Measurements from ENCODE around the gene MYO1D. TPM values are rescaled to one million over a fixed set of nuclear protein-coding genes. Genes with fewer than 3 reads are reported as not detected.

The MYO1D gene
- polyA plus RNA-seq, 1 donor = 5.7 TPM

DNA sequence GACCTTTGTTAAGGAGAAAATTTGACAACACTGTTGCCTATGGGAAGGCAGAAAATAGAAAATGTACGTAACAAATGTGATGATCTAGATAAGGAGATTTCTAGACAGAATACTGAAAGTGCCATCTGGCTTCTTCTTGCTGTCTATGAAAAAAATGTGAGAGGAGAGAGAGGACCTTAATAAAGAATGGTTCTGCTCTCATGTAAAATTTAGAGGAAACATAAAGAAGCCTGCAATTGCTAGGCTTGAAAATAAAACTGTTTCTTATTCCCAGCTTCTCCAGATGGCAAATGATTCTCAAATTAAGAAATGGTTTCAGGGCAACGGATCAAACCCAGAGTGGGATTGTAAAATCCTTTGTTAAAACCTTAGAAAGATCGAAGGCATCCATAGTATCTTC lies 261.6 kb downstream of the MYO1D start:
- DNase-seq = no peak

DNA sequence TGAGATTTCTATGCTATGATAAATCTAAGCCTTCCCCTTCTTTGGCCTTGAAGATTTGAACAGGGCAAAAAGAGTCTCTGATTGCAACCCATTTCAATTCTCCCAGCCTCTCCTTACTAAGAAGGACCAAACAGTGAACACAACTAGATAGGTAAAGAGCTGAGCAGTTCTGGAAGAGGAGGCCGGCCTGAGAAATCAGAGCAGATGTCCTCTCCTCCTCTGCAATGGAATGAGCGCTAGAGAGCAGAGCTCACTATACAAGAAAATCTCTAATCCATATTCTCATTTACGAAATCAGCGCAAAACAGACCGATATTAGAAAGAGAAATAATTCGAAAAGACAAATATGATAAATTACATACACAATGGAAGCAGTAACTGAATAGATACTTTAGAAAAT lies 266.0 kb downstream of the MYO1D start:
- DNase-seq = no peak

DNA sequence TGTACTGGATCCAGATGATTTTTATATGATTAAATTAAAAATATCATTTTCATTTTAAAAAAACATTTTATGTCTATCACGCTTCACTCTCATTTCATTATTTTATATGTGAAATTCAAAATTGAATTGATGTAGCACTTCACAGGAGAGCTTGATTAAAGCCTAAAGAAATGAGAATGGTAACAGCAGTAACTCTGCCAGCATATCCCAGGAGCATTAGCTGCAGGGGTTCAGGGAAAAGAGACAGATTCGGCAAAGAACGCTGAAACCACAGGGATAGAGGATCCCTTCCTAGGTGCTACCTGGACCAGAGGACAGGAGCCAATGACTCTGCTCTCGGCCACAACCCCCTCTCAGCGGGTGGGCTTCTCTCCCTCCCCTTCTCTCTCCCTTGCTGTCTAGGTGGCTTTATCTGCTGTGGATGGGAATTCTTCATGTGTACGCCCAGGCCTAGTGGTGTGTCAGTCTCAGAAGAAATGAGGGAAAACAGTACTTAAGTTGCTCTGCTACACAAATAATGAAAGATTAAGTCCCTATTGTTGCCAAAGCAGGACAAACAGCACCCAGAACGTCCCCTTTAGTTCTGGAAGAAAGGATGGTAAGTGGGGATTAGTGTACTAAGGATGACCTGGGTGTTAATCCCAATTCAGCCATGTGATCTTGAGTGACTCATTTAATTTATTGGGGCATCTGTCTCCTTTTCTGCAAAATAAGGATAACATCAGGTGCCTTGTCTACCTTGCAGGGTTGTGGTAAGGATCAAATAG lies 266.9 kb downstream of the MYO1D start:
- no peak for DNase-seq

DNA sequence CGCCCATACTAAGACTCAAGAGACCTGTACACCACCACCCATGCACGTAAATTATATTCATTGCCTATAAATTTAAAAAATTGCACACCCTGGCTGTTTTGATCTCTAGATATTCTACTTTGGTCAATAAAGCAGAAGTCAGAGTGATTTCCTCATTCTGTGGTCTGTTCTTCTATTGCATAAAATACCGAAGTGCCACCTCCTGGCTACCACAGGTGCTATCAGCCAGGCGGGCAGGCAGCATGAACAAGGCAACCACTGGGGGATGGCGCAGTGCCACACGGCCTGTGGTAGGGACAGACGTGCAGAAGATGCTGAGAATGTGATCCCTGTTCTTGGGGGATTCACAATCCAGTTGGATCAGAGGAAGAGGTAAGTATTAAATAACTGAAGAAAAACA lies 267.8 kb downstream of the MYO1D start:
- no peak for DNase-seq

DNA sequence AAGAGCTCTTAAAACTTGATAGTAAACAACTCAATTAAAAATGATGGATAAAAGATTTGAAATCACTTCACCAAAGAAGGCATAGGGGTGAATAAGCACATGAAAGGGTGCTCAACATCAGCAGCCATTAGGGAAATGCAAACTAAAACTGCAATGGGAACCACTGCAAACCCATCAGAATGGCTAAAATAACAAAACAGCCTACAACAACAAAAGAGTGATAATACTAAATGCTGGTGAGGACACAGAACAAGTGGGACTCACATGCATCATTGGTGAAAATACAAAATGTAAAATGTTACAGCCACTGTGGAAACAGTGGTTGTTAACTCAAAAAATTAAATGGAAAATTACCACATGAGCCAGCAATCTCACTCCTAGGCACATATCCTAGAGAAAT lies 268.7 kb downstream of the MYO1D start:
- no peak for DNase-seq

DNA sequence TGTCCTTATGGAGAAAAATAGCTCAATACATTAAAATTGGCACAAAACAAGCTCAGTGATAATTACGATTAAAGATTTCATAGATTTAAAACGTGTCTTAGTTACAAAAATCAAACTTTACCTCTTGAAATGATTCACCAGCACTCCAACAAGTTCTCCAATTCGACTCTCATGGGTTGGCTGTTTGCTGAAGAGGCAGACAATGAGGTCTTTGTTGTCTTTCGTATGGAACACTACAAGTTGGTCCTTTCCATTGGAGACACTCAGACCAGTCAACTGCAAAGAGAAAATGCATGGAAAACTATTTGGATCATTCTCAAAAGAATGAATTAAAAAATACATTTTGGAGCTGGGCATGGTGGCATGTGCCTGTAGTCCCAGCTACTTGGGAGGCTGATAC lies 272.0 kb downstream of the MYO1D start:
- DNase-seq = no peak

DNA sequence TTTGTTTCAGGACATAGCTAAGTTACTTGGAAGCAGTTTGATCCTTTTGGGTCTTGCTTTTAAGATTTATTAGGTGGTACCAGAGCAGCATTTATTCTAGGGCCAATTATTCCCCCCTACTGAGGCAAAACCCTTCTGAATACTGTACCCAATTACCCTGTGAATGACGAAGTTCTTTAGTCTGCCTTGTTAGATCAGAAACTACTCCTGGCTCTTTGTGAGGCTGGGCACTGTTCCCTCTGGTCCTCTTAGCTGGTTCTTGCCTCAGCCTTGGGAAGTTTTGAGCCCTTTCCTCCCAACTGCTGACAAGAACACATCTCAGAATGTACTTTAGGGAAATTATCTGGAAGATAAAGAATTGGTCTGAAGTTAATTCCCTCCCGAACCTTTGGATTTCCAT lies 274.5 kb downstream of the MYO1D start:
- no peak for DNase-seq

DNA sequence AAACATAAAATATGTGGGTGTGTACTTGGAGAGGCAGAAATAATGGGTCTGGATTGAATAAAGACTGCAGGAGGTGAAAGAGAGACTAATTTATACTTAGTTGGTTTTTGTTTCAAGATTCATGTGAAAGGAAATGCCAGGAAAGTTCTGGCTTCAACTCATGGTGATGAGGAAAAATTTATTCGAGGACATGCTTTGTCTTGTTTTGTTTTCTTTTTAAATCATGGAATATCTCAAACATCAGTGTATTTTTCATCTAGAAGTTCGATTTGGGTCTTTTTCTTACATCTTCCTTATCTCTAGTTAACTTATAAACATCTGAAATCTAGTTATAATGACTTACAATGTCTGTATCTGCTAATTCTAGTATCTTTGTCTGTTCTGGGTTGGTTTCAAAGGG lies 275.1 kb downstream of the MYO1D start:
- no peak for DNase-seq

DNA sequence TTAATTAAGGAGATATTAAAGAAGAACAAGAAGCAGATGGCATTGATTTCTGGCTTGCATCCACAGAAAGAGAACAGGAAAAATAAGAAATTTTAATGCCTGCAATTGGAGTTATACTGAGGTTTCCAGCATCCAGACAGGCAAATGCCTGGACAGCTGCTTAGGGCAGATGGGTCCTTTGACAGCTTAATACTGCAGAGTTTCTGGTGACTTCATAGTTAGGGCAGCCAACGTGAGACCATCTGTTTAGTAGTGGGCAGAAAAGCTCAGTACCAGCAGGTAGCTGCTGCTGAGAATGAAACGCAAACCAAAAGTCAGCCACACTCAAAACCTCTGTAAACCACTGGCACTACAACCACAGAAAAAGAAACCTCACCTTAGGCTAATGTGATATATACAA lies 280.3 kb downstream of the MYO1D start:
- DNase-seq = peak; percentile 3

DNA sequence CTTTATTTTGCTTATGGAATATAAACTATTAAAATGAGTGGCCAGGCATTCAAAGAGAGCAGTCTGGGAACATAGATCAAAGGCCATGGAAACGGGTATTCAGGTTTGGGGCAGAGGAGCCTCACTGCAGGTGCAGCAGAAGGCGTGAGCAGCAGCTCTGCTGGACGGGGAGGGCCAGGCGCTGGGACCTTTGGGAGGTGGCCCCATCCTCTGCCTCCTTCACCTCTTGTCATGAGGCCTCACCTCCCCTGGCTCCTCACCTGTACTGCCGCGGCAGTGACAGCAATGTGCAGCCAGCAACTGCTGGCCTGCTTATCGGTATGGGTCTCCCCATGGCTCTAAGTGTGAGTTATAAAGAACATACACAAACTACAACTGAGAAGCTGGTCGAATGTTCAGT lies 280.7 kb downstream of the MYO1D start:
- no peak for DNase-seq

DNA sequence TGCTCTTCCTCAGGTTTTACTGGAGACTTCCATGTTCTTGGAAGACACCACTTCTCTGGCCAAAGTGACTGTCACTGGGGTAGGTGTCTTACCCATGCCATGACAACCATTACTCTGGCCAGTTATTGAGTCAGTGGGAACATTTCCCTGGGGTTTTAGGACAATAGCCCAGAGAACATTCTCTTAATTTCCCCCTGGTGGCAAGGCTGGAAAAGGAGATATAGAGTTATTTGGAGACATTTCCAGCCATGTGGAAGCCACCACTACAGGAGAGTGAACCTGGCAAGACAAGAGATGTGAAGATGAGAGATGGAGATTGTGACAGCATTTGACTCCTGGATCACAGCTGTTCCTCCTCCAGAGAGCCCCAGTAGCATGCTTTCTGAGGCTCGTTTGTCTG lies 283.9 kb downstream of the MYO1D start:
- no peak for DNase-seq

DNA sequence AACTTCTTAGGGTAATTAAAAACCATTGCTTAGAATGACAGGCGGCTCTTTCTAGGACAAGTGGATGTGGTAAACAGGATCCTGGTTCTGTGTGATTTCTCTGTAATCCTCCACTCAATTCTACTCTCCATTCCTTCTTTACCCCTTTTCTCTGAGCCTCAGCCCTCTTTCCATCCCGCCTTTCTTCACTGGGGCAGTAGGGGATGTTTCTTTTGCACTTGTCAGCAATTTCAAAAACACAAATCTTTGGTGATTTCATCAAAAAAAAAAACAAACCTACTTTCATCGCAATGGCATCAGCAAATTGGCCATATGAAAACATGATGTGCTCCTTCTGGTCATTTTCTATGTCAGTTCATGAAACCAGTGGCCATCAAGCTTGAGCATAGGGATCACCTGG lies 285.5 kb downstream of the MYO1D start:
- DNase-seq = no peak

DNA sequence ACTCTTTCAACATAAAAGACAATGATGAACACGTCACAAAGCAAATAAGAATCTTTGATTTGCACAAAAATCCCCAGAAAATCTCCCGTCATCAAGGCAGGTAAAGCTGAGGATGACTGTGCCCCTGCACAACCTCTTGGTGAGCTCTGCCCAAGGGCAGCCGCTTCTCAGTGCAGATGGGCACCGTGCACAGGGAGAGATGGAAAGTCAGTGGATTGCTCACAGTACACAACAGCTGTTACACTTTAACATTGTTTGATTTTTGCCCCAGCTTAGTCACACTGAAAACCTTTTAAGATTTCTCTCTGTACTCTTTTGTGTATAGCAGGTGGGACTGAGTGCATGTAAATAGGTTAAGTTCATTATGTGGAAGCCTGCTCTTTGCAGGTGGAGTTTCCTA lies 285.9 kb downstream of the MYO1D start:
- no peak for DNase-seq

DNA sequence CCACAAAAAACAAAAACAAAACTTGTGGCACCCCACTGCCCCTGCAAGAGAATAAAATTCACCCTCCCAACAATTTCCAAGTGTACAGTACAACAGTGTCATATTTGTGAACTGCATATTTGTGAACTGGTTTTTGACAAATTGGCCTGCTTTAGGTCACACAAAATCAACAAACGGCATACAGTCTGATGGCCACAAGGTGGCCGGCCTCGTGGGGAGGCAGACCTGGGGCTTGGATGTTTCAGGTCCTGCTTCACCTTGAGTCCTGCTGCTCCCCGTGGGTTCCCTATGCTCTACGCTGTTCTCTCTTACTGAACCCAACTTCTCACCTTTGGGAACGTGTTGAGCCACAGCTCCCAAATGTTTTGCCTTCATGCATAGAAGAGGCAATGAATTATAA lies 287.9 kb downstream of the MYO1D start:
- no peak for DNase-seq

DNA sequence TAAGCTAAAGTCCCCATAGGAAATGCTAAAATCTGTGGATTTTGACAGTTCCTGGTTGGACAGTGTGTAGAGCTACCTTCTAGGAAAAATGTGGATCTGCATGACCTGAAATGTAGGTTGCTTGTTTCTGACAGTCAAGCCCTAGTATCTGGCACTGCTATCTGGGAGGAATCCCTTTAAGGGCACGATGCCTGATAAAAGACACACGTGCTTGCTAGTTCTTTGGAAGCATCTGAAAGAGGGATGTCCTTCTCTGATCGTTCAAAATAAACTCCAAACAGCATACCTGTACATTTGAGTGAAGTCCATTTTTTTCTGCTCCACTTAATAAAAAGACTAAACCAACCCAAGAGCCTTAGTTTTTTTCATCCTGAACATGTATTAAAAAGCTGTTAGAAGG lies 288.8 kb downstream of the MYO1D start:
- no peak for DNase-seq

DNA sequence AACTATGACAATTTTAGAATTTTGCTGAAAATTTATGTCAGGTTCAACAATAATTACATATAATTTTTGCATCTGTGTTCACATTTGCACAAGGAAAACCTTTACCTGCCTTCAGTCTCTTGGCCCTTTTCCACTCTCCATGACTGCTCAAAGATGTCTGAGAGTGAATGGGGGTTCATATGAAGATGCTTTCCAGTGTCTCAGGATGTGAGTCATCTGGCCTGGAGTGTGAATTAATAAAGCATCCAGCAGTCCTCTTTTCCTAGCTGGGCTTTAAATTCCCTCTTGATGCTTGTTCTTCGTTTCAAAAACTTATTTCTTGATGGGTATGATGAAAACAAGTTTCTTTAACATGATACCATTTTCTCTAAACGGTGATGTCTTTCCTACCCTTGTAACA lies 290.3 kb downstream of the MYO1D start:
- DNase-seq = no peak

DNA sequence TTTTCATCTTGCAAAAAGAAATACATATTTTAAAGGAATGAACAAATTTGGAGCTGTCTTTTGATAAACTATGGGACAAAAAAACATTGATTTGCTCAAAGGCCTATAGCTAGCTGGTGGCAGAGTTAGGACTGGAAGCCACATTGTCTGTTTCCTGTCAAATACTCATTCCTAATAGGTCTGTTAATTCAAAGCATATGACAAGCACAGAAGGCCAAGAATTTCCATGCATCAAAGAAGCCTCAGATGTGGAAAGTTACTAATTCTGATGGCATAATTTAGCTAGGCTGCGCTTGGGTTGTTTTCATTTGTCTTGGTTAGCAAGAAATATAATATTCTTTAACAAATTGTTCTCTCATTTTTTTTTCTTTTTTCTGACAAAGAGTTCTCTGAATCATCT lies 292.1 kb downstream of the MYO1D start:
- DNase-seq = no peak

DNA sequence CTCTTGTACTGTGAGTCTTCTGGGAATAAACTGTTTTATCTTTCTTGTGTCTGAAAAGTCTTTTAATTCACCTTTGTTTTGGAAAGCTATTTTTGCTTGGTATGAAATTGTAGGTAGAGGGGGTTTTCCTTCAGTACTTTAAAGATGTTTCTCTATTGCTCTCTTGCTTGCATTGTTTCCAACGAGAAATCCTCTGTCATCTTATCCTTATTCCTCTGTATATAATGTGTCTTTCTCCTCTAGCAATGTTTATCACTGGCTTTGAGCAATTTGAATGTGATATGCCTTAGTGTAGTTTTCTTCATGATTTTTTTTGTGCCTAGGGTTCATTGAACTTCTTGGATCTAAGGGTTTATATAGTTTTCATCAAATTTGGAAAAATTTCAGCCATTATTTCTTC lies 293.9 kb downstream of the MYO1D start:
- no peak for DNase-seq

DNA sequence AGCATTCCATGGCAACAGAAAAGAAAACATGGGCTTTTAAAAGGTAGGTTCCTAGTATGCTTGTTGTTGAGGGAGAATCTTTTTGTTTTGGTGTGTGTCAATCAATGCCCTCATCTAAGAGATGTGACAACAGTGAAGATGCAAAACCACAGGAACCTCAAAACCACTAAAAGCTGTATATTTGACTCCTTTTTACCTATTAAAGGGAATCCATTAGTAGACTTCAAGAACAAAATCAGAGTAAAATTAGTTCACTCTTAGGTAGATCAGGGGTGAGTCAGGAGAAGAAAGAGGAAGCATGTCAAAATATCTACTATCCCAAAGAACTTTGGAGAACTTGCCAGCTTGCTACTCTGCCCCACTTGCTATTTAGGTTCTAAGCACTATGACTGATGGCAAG lies 301.1 kb downstream of the MYO1D start:
- no peak for DNase-seq

DNA sequence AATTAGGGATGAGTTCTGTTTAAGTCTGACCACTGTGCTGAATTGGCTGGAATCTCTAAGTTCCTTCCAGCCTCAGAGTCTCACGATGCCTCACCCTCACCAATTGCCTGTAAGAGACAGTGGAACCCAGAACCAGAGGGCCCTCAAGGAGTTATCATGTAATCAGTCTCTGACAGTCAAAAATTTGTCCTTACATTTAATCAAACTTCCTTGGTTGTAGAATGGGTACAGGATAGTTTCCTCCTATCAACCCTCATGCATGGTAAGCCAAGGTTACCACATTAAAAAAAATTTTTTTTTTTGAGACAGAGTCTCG lies 306.9 kb downstream of the MYO1D start:
- DNase-seq = no peak

DNA sequence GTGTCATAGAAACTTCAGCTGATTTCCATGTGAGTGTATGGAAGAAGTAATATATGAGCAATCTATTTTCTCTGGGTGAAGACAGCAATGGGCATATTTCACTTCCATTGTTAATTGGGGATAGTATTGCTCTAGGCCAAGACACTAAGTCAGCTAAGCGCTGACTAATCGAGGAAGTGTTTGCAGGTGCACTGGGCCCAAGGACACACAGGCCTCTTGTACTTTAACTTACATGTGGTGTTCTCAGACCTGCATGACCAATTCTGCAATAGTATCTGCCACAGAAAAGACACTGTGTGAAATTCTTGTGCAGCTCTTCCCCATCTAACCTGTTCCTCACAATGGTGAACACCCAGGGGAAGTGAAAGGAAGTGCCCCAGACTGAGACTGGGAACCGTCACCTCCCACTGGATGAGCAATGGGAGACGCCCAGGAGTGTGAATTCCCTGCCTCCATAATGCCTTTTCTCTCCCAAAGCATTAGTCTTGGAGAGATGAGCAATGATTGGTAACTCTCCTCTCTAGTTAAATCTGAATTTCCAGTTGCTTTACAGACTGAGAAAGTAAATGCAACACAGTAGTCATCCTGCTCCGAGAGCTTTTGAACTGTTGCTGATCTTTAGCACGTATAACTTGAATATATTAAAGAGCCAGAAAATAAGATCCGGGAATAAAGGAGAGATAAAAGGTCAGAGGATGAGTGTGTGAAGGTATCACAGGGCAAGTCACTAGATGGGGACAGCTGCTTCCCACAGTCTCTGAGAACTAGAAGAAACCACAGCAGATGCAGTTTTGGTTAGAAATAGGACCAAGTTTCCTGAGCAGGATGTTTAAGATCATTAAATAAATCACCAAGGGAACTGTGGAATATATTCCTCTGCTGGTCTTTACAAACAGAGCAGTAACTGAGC lies 307.5 kb downstream of the MYO1D start:
- DNase-seq = no peak

DNA sequence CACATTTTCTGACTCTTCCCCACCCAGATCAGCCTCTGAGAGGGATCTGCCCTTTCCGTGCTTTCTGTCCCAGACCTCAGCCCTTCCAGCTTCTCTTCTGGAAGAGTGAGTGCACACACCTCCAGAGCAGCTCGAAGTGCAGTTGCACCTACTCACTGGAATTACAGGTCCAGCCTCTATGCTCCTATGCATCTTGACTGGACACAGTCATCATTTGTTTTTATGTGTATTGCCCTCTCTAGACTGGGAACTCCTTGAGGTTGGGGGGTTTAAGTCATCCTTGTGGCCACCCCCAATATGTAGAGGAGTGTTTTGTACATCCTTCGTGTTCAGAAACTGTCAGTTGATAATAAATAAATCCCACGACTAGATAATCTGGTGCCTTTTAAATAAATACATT lies 308.2 kb downstream of the MYO1D start:
- no peak for DNase-seq

DNA sequence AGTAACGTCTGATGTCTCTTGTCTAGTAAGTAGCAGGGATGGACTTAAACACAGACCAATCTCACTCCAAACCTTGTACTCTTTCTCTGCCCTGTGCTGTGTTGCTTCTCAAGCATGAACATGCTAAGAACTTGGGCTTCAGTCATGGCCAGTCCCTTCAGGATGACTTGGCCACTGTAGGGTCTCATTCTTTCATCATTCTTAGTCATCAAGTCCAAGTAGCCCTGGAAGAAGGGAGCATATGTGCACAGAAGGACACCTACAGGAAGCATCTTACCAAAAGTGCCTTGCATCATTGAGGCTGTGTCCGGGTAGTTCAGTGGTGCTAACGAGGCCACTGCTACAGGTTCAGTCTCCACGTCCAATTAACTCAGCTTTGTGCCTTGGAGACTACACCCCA lies 309.4 kb downstream of the MYO1D start:
- DNase-seq = no peak

DNA sequence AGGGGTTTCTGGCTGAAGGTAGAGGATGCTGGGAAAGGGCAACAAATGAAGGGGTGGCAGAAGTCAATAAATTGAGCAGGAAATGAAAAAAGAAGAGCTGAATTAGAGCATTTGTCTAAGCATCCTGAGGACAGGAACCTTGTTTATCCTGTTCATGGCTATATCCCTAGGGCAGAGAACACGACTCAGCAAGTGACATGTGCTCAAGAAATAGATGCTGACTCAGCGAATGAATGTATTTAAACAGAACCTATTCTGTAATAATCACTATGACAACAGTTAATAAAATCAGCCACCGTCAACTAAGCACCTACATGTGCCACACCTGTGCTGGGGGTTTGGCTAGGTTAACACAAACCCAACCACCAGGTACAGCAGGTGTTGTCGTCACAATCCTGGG lies 309.8 kb downstream of the MYO1D start:
- no peak for DNase-seq

Data from hindlimb muscle (tissue), 1 donor.